ENCODE measurements around the gene ZNF549.

- no peak for TF ChIP-seq POLR2A (IDR thresholded peaks at IDR 0.05; ENCODE audit: low read depth, low read length)
- TF ChIP-seq TAF1 (IDR thresholded peaks at IDR 0.05; ENCODE audit: borderline replicate concordance, low read depth, low read length), result no peak
Observed at GRCh38 chr19:57537953-57538547, 10.9 kb downstream of the ZNF549 start.
